GM12878 (cell line): ENCODE data around the gene KIF5A. TPM values are rescaled to one million over a fixed set of nuclear protein-coding genes. Genes with fewer than 3 reads are reported as not detected.

ENCODE experiments used
- ATAC-seq: fragments of 200-7000 bp; cut with Tn5 transposase; 3 replicates; pipeline ENCODE4 v1.9.1; 2020; ENCODE audit warnings: mild to moderate bottlenecking, moderate library complexity
- BruUV-seq: library from RNA; stranded (reverse); fragments of 400-500 nt; replicated peaks from 2 replicates; lab custom pipeline; 2021; lab: Mats Ljungman, UMichigan
- CTCF ChIA-PET: fragments of 300-600 bp; sonication (Branson Sonifier 250); formaldehyde crosslinking; extraction: SDS; loops from one replicate; lab custom pipeline; 2021; ENCODE audit warnings: inconsistent platforms; lab: Yijun Ruan, JAX
- POLR2A ChIA-PET: fragments of 350-600 bp; formaldehyde crosslinking; extraction: SDS; loops from one replicate; lab custom pipeline; 2021; ENCODE audit warnings: inconsistent platforms; lab: Charles Lee
- RAD21 ChIA-PET: fragments of 300-600 bp; sonication (Branson Sonifier 250); formaldehyde crosslinking; loops from one replicate; lab custom pipeline; 2023; ENCODE audit warnings: antibody characterized with exemption; ENCODE audit not compliant: unreplicated experiment; lab: Charles Lee
- SMC1A ChIA-PET: fragments of 300-600 bp; sonication (Branson Sonifier 250); formaldehyde crosslinking; loops from one replicate; lab custom pipeline; 2023; ENCODE audit not compliant: unreplicated experiment, uncharacterized antibody; lab: Charles Lee
- DNase-seq: peaks from one replicate; pipeline ENCODE4 v3.0.0-alpha.2; 2011; ENCODE audit warnings: low read depth, low spot score
- FAIRE-seq: peaks from 3 replicates; lab custom pipeline; 2011; peaks lifted over from hg19 to GRCh38; lab: Jason Lieb, UNC
- H2AFZ ChIP-seq: 2 replicates; pipeline ENCODE4 v1.6.0; 2011; ENCODE audit warnings: low read depth, low read length, control low read depth; ENCODE audit not compliant: control insufficient read depth
- H3K27ac ChIP-seq: 2 replicates; pipeline ENCODE4 v1.5.1; 2011; ENCODE audit warnings: control low read depth; ENCODE audit not compliant: control insufficient read depth, insufficient read depth
- H3K27me3 ChIP-seq, 2 experiments: replicated peaks in 1 of 2; 2 replicates each; pipeline versions ENCODE4 v1.6.0 to v1.6.1; 2011; ENCODE audit warnings: low read length in 1 of 2; ENCODE audit not compliant: control insufficient read depth in 2 of 2, insufficient read depth in 2 of 2
- H3K36me3 ChIP-seq, 2 experiments: 2 replicates each; pipeline ENCODE4 v1.5.1; 2011; ENCODE audit warnings: low read length in 1 of 2; ENCODE audit not compliant: control insufficient read depth in 2 of 2, insufficient read depth in 2 of 2
- H3K4me1 ChIP-seq: 2 replicates; pipeline ENCODE4 v1.6.1; 2011; ENCODE audit warnings: mild to moderate bottlenecking, low read length, moderate library complexity, mixed read lengths; ENCODE audit not compliant: control insufficient read depth, insufficient read depth
- H3K4me2 ChIP-seq: 2 replicates; pipeline ENCODE4 v1.6.0; 2011; ENCODE audit warnings: control low read depth; ENCODE audit not compliant: control insufficient read depth, insufficient read depth
- H3K4me3 ChIP-seq: fragments of 200-600 bp; sonication (generic); 2 replicates; pipeline ENCODE4 v1.5.1; 2016
- H3K79me2 ChIP-seq: 2 replicates; pipeline ENCODE4 v1.6.0; 2011; ENCODE audit warnings: low read length; ENCODE audit not compliant: control insufficient read depth, insufficient read depth
- H3K9ac ChIP-seq: 2 replicates; pipeline ENCODE4 v1.8.0; 2011; ENCODE audit warnings: low read length, control low read depth, mixed read lengths; ENCODE audit not compliant: control insufficient read depth, insufficient read depth
- H3K9me3 ChIP-seq: replicated peaks from 3 replicates; pipeline ENCODE4 v1.5.1; 2011; ENCODE audit warnings: mild to moderate bottlenecking, low read length; ENCODE audit not compliant: control insufficient read depth, insufficient read depth
- H4K20me1 ChIP-seq: 2 replicates; pipeline ENCODE4 v1.6.0; 2011; ENCODE audit not compliant: control insufficient read depth, insufficient read depth
- BCL11A ChIP-seq: IDR thresholded peaks from 2 replicates; pipeline ENCODE4 v1.6.1; 2011; ENCODE audit warnings: low read depth, low read length
- E2F4 ChIP-seq: IDR thresholded peaks from 2 replicates; pipeline ENCODE4 v1.6.1; 2012; ENCODE audit warnings: low read depth, low read length, improper control_type of control experiment
- FOS ChIP-seq: IDR thresholded peaks from 3 replicates; pipeline ENCODE4 v1.6.1; 2011; ENCODE audit warnings: borderline replicate concordance; ENCODE audit not compliant: insufficient read length; ENCODE audit errors: extremely low read depth
- JUNB ChIP-seq: IDR thresholded peaks from 2 replicates; pipeline ENCODE4 v1.6.1; 2016; ENCODE audit warnings: antibody characterized with exemption, mild to moderate bottlenecking
- NFXL1 ChIP-seq: fragments of 450-650 bp; IDR thresholded peaks from 2 replicates; pipeline ENCODE4 v1.6.1; 2017; ENCODE audit warnings: antibody characterized with exemption, mild to moderate bottlenecking, borderline replicate concordance
- POU2F2 ChIP-seq: IDR thresholded peaks from 3 replicates; pipeline ENCODE4 v1.6.1; 2011; ENCODE audit warnings: low read depth, mild to moderate bottlenecking, low read length, borderline replicate concordance
- SMARCA5 ChIP-seq: fragments of 450-650 bp; IDR thresholded peaks from 2 replicates; pipeline ENCODE4 v1.6.1; 2017; ENCODE audit warnings: mild to moderate bottlenecking
- SMC3 ChIP-seq: IDR thresholded peaks from 2 replicates; pipeline ENCODE4 v1.6.1; 2011; ENCODE audit warnings: low read length, improper control_type of control experiment, borderline replicate concordance
- SP1 ChIP-seq: IDR thresholded peaks from one replicate; pipeline ENCODE4 v1.6.1; 2011; ENCODE audit warnings: low read depth, low read length
- SRF ChIP-seq, 2 experiments: IDR thresholded peaks; 2 replicates each; pipeline ENCODE4 v1.6.1; 2011; ENCODE audit warnings: low read depth in 2 of 2, low read length in 2 of 2, mild to moderate bottlenecking in 1 of 2, moderate library complexity in 1 of 2
- ZBTB33 ChIP-seq: fragments of 450-650 bp; IDR thresholded peaks from 2 replicates; pipeline ENCODE4 v1.6.1; 2017; ENCODE audit warnings: mild to moderate bottlenecking
- ZNF217 ChIP-seq: fragments of 450-650 bp; IDR thresholded peaks from 2 replicates; pipeline ENCODE4 v1.6.1; 2017; ENCODE audit warnings: antibody characterized with exemption, mild to moderate bottlenecking
- ZNF384 ChIP-seq: IDR thresholded peaks from 2 replicates; pipeline ENCODE4 v1.6.1; 2012; ENCODE audit warnings: low read depth, mild to moderate bottlenecking, low read length, improper control_type of control experiment, borderline replicate concordance
- ZNF622 ChIP-seq: fragments of 450-650 bp; IDR thresholded peaks from 2 replicates; pipeline ENCODE4 v1.6.1; 2017; ENCODE audit warnings: mild to moderate bottlenecking, inconsistent platforms
- WGBS: methylation state at CpG from one replicate; pipeline ENCODE4 v1.1.6; 2016; ENCODE audit warnings: low lambda C conversion rate; ENCODE audit not compliant: insufficient replicate concordance, insufficient coverage; ENCODE audit errors: missing lambda C conversion rate; 5-methylcytosine and 5-hydroxymethylcytosine counted together
- in situ Hi-C: fragments of 300-500 bp; cut with MboI; formaldehyde crosslinking; loops from 9 replicates; pipeline ENCODE4 v1.14.3; 2018; ENCODE audit warnings: mixed read lengths
- intact Hi-C: fragments of 100-400 bp; cut with micrococcal nuclease; formaldehyde crosslinking; loops from one replicate; pipeline ENCODE4 v1.14.2; 2022; ENCODE audit not compliant: unreplicated experiment
- polyA plus RNA-seq, 11 experiments: library from polyadenylated mRNA; depleted of rRNA in 4 of 11; unstranded in 6 of 11; stranded (reverse) in 5 of 11; fragments of >200 nt; fragmentation: Nextera tagmentation in 4 of 11; fragmentation: Illumina TruSeq in 1 of 11; extraction: Ambion mirVana in 4 of 11; extraction: Trizol in 1 of 11; gene quantifications; 1 replicate in 1 of 11; 2 replicates in 10 of 11; pipeline versions ENCODE4 v1.2.1 to v1.2.3, GENCODE V29; 2011 to 2016; ENCODE audit warnings: inconsistent platforms in 2 of 11, missing spikeins in 2 of 11, low read depth in 1 of 11
- total RNA-seq, 4 experiments: library from RNA; depleted of rRNA in 3 of 4; stranded (reverse); fragments of >200 nt in 3 of 4; fragmentation: Illumina TruSeq in 1 of 4; extraction: Trizol in 1 of 4; gene quantifications; 2 replicates each; pipeline versions ENCODE4 v1.2.1 to v1.2.3, GENCODE V29; 2013 to 2021
- TF ChIP-seq, protein P1 (sequence below): fragments of 450-650 bp; IDR thresholded peaks from 2 replicates; pipeline ENCODE4 v1.6.1; 2016; ENCODE audit warnings: mild to moderate bottlenecking
- TF ChIP-seq, protein P2 (sequence below): fragments of 450-650 bp; IDR thresholded peaks from 2 replicates; pipeline ENCODE4 v1.6.1; 2016; ENCODE audit warnings: mild to moderate bottlenecking, moderate library complexity, borderline replicate concordance

Gene KIF5A
- total and polyA plus RNA-seq, 10 of the 15 experiments (the other 5 are each of a cell fraction or from before 2014, with no cell fraction given), result 0.35 to 2.9 (median 0.97) TPM

DNA sequence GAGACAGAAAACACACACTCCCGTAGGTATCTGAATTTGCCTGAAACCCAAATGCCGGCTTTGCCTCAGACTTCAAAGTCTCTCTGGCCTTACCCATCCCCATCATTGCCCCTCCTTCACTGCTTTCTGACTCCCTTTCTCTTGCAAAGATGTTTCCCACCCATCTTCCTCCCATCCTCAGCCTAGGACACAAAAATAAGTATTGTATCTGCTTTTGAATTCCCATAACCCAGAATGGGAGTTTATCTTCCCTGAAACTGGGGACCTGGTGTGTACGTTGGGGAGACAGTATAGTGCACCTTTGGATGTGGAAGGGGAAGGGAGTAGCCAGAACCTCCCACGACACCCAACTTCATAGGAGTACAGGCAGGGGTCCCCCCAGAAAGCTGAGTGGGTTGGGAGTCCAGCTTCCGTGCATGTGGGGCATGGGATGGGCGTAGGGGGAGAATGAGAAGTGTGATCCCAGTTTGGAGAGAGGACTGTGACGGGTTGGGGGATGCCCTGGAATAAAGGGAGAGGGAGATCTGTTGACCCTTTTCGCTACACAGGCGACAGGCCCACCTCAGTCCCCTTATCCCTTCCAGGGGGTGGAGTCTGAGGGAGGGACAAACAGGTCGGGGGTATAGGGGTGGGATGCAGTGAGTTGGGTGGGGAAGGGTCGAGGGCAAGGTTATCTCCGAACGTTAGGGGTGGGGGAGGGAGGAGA is 488 bp upstream of the KIF5A start:
- ChIA-PET CTCF (no interaction called here), POLR2A (no interaction called here), RAD21 (interaction anchor here (1.0 kb wide), 1 partner anchor 26 kb away, joined by 3 read pairs; no protein-coding TSS in a partner anchor), SMC1A (no interaction called here)
- Histone ChIP-seq H3K9ac (no peak overlapping the region), H3K27me3 (peaks cover 0 to 1% of the 10 kb centered on the region in 2 experiments; a peak in 2 of 4 replicates), H3K4me1 (peaks cover 9% of the 10 kb centered on the region; the same call in 1 of the 2 replicates), H3K4me3 (peak overlapping the region; percentile 73), H3K79me2 (peaks cover 19% of the 10 kb centered on the region), H3K27ac (no peak overlapping the region), H2AFZ (peak overlapping the region; percentile 68), H3K9me3 (no peaks in the 10 kb centered on the region), H3K36me3 (no peaks in the 10 kb centered on the region), H4K20me1 (no peaks in the 10 kb centered on the region), H3K4me2 (peak overlapping the region; percentile 84)
- intact Hi-C loops, result no loop called here
- FAIRE-seq (no peak), ATAC-seq (peak; percentile 1; the same call in 2 of the 3 replicates), DNase-seq (no peak)
- no TSS peak for BruUV-seq
- in situ Hi-C loops, result no loop called here
- 24% methylated on average over 10 of the region's 13 CpGs for WGBS
- no peak for TF ChIP-seq SP1
- no peak for TF ChIP-seq ZBTB33
- no peak for TF ChIP-seq SRF (IDR thresholded peaks at IDR 0.05; ENCODE audit: low read depth in 2 of 2, low read length in 2 of 2)
- TF ChIP-seq SMARCA5, result no peak
- TF ChIP-seq, protein P1, sequence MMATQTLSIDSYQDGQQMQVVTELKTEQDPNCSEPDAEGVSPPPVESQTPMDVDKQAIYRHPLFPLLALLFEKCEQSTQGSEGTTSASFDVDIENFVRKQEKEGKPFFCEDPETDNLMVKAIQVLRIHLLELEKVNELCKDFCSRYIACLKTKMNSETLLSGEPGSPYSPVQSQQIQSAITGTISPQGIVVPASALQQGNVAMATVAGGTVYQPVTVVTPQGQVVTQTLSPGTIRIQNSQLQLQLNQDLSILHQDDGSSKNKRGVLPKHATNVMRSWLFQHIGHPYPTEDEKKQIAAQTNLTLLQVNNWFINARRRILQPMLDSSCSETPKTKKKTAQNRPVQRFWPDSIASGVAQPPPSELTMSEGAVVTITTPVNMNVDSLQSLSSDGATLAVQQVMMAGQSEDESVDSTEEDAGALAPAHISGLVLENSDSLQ, result no peak
- TF ChIP-seq E2F4, result no peak
- no peak for TF ChIP-seq POU2F2
- TF ChIP-seq ZNF217, result no peak
- no peak for TF ChIP-seq SMC3
- no peak for TF ChIP-seq ZNF384
- no peak for TF ChIP-seq FOS
- TF ChIP-seq, protein P2, sequence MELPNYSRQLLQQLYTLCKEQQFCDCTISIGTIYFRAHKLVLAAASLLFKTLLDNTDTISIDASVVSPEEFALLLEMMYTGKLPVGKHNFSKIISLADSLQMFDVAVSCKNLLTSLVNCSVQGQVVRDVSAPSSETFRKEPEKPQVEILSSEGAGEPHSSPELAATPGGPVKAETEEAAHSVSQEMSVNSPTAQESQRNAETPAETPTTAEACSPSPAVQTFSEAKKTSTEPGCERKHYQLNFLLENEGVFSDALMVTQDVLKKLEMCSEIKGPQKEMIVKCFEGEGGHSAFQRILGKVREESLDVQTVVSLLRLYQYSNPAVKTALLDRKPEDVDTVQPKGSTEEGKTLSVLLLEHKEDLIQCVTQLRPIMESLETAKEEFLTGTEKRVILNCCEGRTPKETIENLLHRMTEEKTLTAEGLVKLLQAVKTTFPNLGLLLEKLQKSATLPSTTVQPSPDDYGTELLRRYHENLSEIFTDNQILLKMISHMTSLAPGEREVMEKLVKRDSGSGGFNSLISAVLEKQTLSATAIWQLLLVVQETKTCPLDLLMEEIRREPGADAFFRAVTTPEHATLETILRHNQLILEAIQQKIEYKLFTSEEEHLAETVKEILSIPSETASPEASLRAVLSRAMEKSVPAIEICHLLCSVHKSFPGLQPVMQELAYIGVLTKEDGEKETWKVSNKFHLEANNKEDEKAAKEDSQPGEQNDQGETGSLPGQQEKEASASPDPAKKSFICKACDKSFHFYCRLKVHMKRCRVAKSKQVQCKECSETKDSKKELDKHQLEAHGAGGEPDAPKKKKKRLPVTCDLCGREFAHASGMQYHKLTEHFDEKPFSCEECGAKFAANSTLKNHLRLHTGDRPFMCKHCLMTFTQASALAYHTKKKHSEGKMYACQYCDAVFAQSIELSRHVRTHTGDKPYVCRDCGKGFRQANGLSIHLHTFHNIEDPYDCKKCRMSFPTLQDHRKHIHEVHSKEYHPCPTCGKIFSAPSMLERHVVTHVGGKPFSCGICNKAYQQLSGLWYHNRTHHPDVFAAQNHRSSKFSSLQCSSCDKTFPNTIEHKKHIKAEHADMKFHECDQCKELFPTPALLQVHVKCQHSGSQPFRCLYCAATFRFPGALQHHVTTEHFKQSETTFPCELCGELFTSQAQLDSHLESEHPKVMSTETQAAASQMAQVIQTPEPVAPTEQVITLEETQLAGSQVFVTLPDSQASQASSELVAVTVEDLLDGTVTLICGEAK, result no peak
- TF ChIP-seq JUNB, result no peak
- TF ChIP-seq NFXL1, result no peak
- no peak for TF ChIP-seq ZNF622
- TF ChIP-seq BCL11A, result no peak
